ENCODE results near the gene PLA2G5.

DNA sequence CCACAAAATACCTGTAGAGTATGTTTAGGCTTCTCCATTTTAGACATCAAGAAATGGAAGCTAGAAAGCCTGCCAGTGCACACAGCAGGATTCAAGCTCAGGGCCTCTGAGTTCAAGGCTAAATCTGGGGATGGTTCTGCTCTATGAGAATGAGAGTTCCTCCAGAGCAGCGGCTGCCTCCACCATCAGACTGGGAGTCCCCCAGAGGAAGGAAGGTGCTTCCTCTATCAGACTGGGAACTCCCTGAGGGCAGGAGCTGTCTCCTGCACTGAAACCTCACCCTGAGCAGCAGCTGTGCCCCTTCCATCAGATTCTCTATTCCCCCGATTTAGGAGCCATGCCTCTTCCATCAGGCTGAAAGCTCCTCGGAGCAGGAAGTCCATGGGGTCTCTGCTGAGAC lies 20.1 kb downstream of the PLA2G5 start:
- no peak for TF ChIP-seq GATA2 (IDR thresholded peaks at IDR 0.05; ENCODE audit: low read depth, low read length)
- no peak for TF ChIP-seq GATA3 (IDR thresholded peaks at IDR 0.05; ENCODE audit: low read depth, low read length)
